SK-N-SH (cell line): ENCODE measurements around the gene SLC6A9. TPM values are rescaled to one million over a fixed set of nuclear protein-coding genes. Genes with fewer than 3 reads are reported as not detected.

ENCODE experiments used
- CTCF ChIA-PET: fragments of 300-600, 350-600 bp; formaldehyde crosslinking; extraction: SDS; loops from one replicate; lab custom pipeline; 2021; lab: Yijun Ruan, JAX
- POLR2A ChIA-PET: fragments of 350-600 bp; sonication (Branson Sonifier 250); formaldehyde crosslinking; extraction: SDS; loops from one replicate; lab custom pipeline; 2020; ENCODE audit warnings: antibody characterized with exemption, inconsistent platforms; lab: Yijun Ruan, JAX
- DNase-seq: peaks from one replicate; pipeline ENCODE4 v3.0.0; 2012
- H2AFZ ChIP-seq: fragments of 200-600 bp; sonication (generic); 2 replicates; pipeline ENCODE4 v1.8.1; 2016; ENCODE audit warnings: antibody characterized with exemption, mild to moderate bottlenecking, low read depth
- H3F3A ChIP-seq: fragments of 200-600 bp; sonication (generic); replicated peaks from 2 replicates; pipeline ENCODE3; 2016; ENCODE audit warnings: antibody characterized with exemption, mild to moderate bottlenecking; ENCODE audit not compliant: insufficient read depth
- H3K27ac ChIP-seq, 2 experiments: fragments of 200-500 bp in 1 of 2; fragments of 200-600 bp in 1 of 2; sonication (Bioruptor generic) in 1 of 2; sonication (generic), shearing (Covaris generic) in 1 of 2; 2 replicates each; pipeline versions ENCODE4 v1.5.1 to v1.6.1; 2014 to 2016; ENCODE audit warnings: low read depth in 2 of 2, inconsistent platforms in 1 of 2, low read length in 1 of 2, mild to moderate bottlenecking in 1 of 2, mixed read lengths in 1 of 2
- H3K27me3 ChIP-seq: fragments of 200-600 bp; sonication (generic), shearing (Covaris generic); 2 replicates; pipeline ENCODE4 v1.6.1; 2016; ENCODE audit warnings: mixed run types; ENCODE audit not compliant: insufficient read depth
- H3K36me3 ChIP-seq, 2 experiments: fragments of 200-500 bp in 1 of 2; fragments of 200-600 bp in 1 of 2; sonication (Bioruptor generic) in 1 of 2; sonication (generic) in 1 of 2; replicated peaks in 1 of 2; 2 replicates each; pipeline versions ENCODE3 to v1.5.1; 2014 to 2016; ENCODE audit warnings: low read length in 1 of 2, mild to moderate bottlenecking in 1 of 2; ENCODE audit not compliant: insufficient read depth in 2 of 2, control insufficient read depth in 1 of 2
- H3K4me1 ChIP-seq, 2 experiments: fragments of 200-500 bp in 1 of 2; fragments of 200-600 bp in 1 of 2; sonication (Bioruptor generic) in 1 of 2; sonication (generic), shearing (Covaris generic) in 1 of 2; 2 replicates each; pipeline versions ENCODE4 v1.5.1 to v1.6.1; 2014 to 2016; ENCODE audit warnings: low read depth in 1 of 2, low read length in 1 of 2, mixed run types in 1 of 2; ENCODE audit not compliant: insufficient read depth in 2 of 2, control insufficient read depth in 1 of 2
- H3K4me2 ChIP-seq: fragments of 200-600 bp; sonication (generic), shearing (Covaris generic); 2 replicates; pipeline ENCODE4 v1.6.1; 2017; ENCODE audit warnings: mixed run types
- H3K4me3 ChIP-seq, 2 experiments: fragments of 200-500 bp in 1 of 2; fragments of 200-600 bp in 1 of 2; sonication (Bioruptor generic) in 1 of 2; sonication (generic), shearing (Covaris generic) in 1 of 2; 2 replicates each; pipeline versions ENCODE4 v1.5.1 to v1.8.1; 2014 to 2016; ENCODE audit warnings: low read depth in 2 of 2, inconsistent platforms in 1 of 2, low read length in 1 of 2, mild to moderate bottlenecking in 1 of 2, mixed read lengths in 1 of 2, moderate library complexity in 1 of 2
- H3K79me2 ChIP-seq: fragments of 200-600 bp; sonication (generic); 2 replicates; pipeline ENCODE4 v1.8.1; 2017; ENCODE audit warnings: mild to moderate bottlenecking; ENCODE audit not compliant: insufficient read depth
- H3K9ac ChIP-seq: fragments of 200-600 bp; sonication (generic); 2 replicates; pipeline ENCODE4 v1.6.1; 2017; ENCODE audit warnings: mixed run types
- H3K9me2 ChIP-seq: fragments of 200-600 bp; sonication (generic); 2 replicates; pipeline ENCODE4 v1.6.1; 2017; ENCODE audit warnings: mixed run types
- H3K9me3 ChIP-seq: fragments of 200-600 bp; sonication (generic); 2 replicates; pipeline ENCODE4 v1.6.1; 2017; ENCODE audit warnings: mixed run types, mild to moderate bottlenecking, moderate library complexity
- H4K20me1 ChIP-seq: fragments of 200-600 bp; sonication (generic); 2 replicates; pipeline ENCODE4 v1.6.1; 2017; ENCODE audit warnings: mild to moderate bottlenecking, mixed run types; ENCODE audit not compliant: insufficient read depth
- ELF1 ChIP-seq: IDR thresholded peaks from 2 replicates; pipeline ENCODE4 v1.4.0; 2012
- EP300 ChIP-seq, 2 experiments: IDR thresholded peaks; 2 replicates each; pipeline versions ENCODE4 v1.4.0 to v1.6.1; 2012; ENCODE audit warnings: borderline replicate concordance in 1 of 2, low read depth in 1 of 2, low read length in 1 of 2
- FOSL2 ChIP-seq: IDR thresholded peaks from 2 replicates; pipeline ENCODE4 v1.4.0; 2012; ENCODE audit warnings: low read depth, mild to moderate bottlenecking, moderate library complexity, borderline replicate concordance
- FOXJ3 ChIP-seq: sonication (generic); formaldehyde crosslinking; IDR thresholded peaks from 2 replicates; pipeline ENCODE4 v1.5.1; 2020; ENCODE audit warnings: mild to moderate bottlenecking, missing genetic modification reagents
- GATA2 ChIP-seq: sonication (generic); formaldehyde crosslinking; IDR thresholded peaks from 2 replicates; pipeline ENCODE4 v1.5.0; 2020; ENCODE audit warnings: mild to moderate bottlenecking, missing genetic modification reagents
- MEF2A ChIP-seq: IDR thresholded peaks from 2 replicates; pipeline ENCODE4 v1.4.0; 2012; ENCODE audit warnings: low read depth, borderline replicate concordance
- MXI1 ChIP-seq: IDR thresholded peaks from 2 replicates; pipeline ENCODE4 v1.6.1; 2012; ENCODE audit warnings: mild to moderate bottlenecking, low read depth, low read length, improper control_type of control experiment
- NRF1 ChIP-seq: IDR thresholded peaks from 2 replicates; pipeline ENCODE4 v1.6.1; 2012; ENCODE audit warnings: low read depth, mild to moderate bottlenecking, low read length
- POLR2AphosphoS5 ChIP-seq: IDR thresholded peaks from 2 replicates; pipeline ENCODE4 v1.6.1; 2012; ENCODE audit warnings: low read depth, low read length
- RAD21 ChIP-seq: IDR thresholded peaks from 2 replicates; pipeline ENCODE4 v1.6.1; 2012; ENCODE audit warnings: mild to moderate bottlenecking, low read length
- RCOR1 ChIP-seq: fragments of 150-350 bp; IDR thresholded peaks from 2 replicates; pipeline ENCODE4 v1.6.1; 2017; ENCODE audit warnings: antibody characterized with exemption, low read length
- REST ChIP-seq: IDR thresholded peaks from 2 replicates; pipeline ENCODE4 v1.6.1; 2012; ENCODE audit warnings: mild to moderate bottlenecking, low read depth, low read length, moderate library complexity
- RXRA ChIP-seq: IDR thresholded peaks from 2 replicates; pipeline ENCODE4 v1.4.0; 2012; ENCODE audit warnings: low read depth, mild to moderate bottlenecking, borderline replicate concordance
- SIN3A ChIP-seq: IDR thresholded peaks from 2 replicates; pipeline ENCODE4 v1.6.1; 2012; ENCODE audit warnings: low read depth, mild to moderate bottlenecking, low read length, moderate library complexity, borderline replicate concordance
- SMC3 ChIP-seq: IDR thresholded peaks from 2 replicates; pipeline ENCODE4 v1.6.1; 2012; ENCODE audit warnings: low read depth, low read length, improper control_type of control experiment
- USF1 ChIP-seq: IDR thresholded peaks from 2 replicates; pipeline ENCODE4 v1.4.0; 2012; ENCODE audit warnings: low read depth, borderline replicate concordance
- USF2 ChIP-seq: fragments of 150-350 bp; IDR thresholded peaks from 2 replicates; pipeline ENCODE4 v1.6.1; 2017; ENCODE audit warnings: antibody characterized with exemption, low read length, low read depth, borderline replicate concordance
- WGBS: methylation state at CpG from one replicate; pipeline ENCODE4 v1.1.6; 2017; ENCODE audit warnings: low lambda C conversion rate; 5-methylcytosine and 5-hydroxymethylcytosine counted together
- polyA plus RNA-seq, 3 experiments: library from polyadenylated mRNA; depleted of rRNA; stranded (reverse); fragments of >200 nt; gene quantifications; 2 replicates each; pipeline ENCODE4 v1.2.3, GENCODE V29; 2012
- TF ChIP-seq, protein P1 (sequence below): fragments of 200-600 bp; sonication (generic); IDR thresholded peaks from 2 replicates; pipeline ENCODE4 v1.6.1; 2017; ENCODE audit warnings: antibody characterized with exemption, mild to moderate bottlenecking, moderate library complexity
- TF ChIP-seq, protein P2 (sequence below): fragments of 150-350 bp; IDR thresholded peaks from 2 replicates; pipeline ENCODE4 v1.6.1; 2016; ENCODE audit warnings: mild to moderate bottlenecking, low read depth, low read length

Gene SLC6A9
- polyA plus RNA-seq, 1 of the 3 experiments (the other 2 are of a cell fraction) = 3.9 TPM

GRCh38 chr1:43984855-43985254 lies 46.4 kb downstream of the SLC6A9 start:
- POLR2A ChIA-PET = no interaction called here
- H3K9ac ChIP-seq = no peak overlapping the region

More at GRCh38 chr1:43984855-43985254, 46.4 kb downstream of the SLC6A9 start:
- Histone ChIP-seq H2AFZ (no peak overlapping the region), H3K9me3 (no peaks in the 10 kb centered on the region), H3K79me2 (peaks cover 31% of the 10 kb centered on the region), H3K9me2 (no peaks in the 10 kb centered on the region), H3K27ac (no peak overlapping the region), H3K4me2 (no peak overlapping the region), H3K4me3 (no peak overlapping the region), H3K36me3 (peaks cover 4 to 21% of the 10 kb centered on the region in 2 experiments), H3F3A (no peaks in the 10 kb centered on the region), H3K4me1 (peaks cover 0 to 15% of the 10 kb centered on the region in 2 experiments; a peak in 1 of 4 replicates), H4K20me1 (peaks cover 10% of the 10 kb centered on the region), H3K27me3 (no peaks in the 10 kb centered on the region)
- WGBS = 80% methylated on average over 1 of the region's 16 CpGs
- no peak for DNase-seq
- TF ChIP-seq ELF1 (no peak), RAD21 (no peak), REST (no peak), SIN3A (no peak), USF2 (no peak), GATA2 (no peak), MXI1 (no peak), USF1 (no peak), RXRA (no peak), NRF1 (no peak), RCOR1 (no peak), EP300 (IDR thresholded peaks at IDR 0.05; ENCODE audit: borderline replicate concordance in 1 of 2, low read depth in 1 of 2, low read length in 1 of 2) (no peak), MEF2A (no peak), SMC3 (no peak), POLR2AphosphoS5 (no peak), FOSL2 (no peak), FOXJ3 (no peak)
- TF ChIP-seq, protein P1, sequence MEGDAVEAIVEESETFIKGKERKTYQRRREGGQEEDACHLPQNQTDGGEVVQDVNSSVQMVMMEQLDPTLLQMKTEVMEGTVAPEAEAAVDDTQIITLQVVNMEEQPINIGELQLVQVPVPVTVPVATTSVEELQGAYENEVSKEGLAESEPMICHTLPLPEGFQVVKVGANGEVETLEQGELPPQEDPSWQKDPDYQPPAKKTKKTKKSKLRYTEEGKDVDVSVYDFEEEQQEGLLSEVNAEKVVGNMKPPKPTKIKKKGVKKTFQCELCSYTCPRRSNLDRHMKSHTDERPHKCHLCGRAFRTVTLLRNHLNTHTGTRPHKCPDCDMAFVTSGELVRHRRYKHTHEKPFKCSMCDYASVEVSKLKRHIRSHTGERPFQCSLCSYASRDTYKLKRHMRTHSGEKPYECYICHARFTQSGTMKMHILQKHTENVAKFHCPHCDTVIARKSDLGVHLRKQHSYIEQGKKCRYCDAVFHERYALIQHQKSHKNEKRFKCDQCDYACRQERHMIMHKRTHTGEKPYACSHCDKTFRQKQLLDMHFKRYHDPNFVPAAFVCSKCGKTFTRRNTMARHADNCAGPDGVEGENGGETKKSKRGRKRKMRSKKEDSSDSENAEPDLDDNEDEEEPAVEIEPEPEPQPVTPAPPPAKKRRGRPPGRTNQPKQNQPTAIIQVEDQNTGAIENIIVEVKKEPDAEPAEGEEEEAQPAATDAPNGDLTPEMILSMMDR = no peak
- TF ChIP-seq, protein P2, sequence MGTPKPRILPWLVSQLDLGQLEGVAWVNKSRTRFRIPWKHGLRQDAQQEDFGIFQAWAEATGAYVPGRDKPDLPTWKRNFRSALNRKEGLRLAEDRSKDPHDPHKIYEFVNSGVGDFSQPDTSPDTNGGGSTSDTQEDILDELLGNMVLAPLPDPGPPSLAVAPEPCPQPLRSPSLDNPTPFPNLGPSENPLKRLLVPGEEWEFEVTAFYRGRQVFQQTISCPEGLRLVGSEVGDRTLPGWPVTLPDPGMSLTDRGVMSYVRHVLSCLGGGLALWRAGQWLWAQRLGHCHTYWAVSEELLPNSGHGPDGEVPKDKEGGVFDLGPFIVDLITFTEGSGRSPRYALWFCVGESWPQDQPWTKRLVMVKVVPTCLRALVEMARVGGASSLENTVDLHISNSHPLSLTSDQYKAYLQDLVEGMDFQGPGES = no peak
- CTCF ChIA-PET = no interaction called here
